RCC 7860 (cell line): ENCODE data around the gene CALCOCO1.

ENCODE experiments used
- DNase-seq: peaks from one replicate; pipeline ENCODE4 v3.0.0-alpha.2; 2015; ENCODE audit warnings: low spot score
- FAIRE-seq: peaks from 2 replicates; lab custom pipeline; 2012; peaks lifted over from hg19 to GRCh38; lab: Jason Lieb, UNC

Gene CALCOCO1

GRCh38 chr12:53667080-53667479 is 60.2 kb downstream of the CALCOCO1 start:
- DNase-seq (no peak), FAIRE-seq (no peak)

- DNase-seq (no peak), FAIRE-seq (no peak)
Measured at GRCh38 chr12:53664936-53665335, 62.3 kb downstream of the CALCOCO1 start.

- FAIRE-seq (no peak), DNase-seq (no peak)
Measured at GRCh38 chr12:53664191-53664590, 63.1 kb downstream of the CALCOCO1 start.

- FAIRE-seq (no peak), DNase-seq (no peak)
Measured at GRCh38 chr12:53660041-53660440, 67.2 kb downstream of the CALCOCO1 start.

GRCh38 chr12:53659571-53659981 is 67.7 kb downstream of the CALCOCO1 start:
- FAIRE-seq, result no peak
- no peak for DNase-seq

GRCh38 chr12:53659011-53659551 is 68.2 kb downstream of the CALCOCO1 start:
- FAIRE-seq, result no peak
- DNase-seq, result no peak
